ENCODE data around the gene PLAU.

DNA sequence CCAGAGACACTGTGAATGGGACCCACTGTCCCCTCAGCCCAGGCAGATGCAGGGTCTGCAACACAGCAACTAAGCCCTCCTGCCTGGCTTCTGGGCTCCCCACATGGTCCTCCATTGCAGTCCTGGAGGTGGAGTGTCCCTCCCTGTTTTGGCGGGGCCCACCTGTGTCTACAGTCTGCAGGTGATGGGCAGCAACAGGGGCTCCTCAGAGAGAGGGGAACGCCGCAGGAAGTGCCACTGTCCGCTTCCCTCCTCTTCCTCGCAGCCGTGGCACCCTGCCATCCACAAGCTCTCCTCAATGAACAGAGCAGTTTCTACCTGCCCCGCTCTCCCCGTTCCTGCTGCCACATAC is 45.8 kb upstream of the PLAU start:
- TF ChIP-seq, protein P1, sequence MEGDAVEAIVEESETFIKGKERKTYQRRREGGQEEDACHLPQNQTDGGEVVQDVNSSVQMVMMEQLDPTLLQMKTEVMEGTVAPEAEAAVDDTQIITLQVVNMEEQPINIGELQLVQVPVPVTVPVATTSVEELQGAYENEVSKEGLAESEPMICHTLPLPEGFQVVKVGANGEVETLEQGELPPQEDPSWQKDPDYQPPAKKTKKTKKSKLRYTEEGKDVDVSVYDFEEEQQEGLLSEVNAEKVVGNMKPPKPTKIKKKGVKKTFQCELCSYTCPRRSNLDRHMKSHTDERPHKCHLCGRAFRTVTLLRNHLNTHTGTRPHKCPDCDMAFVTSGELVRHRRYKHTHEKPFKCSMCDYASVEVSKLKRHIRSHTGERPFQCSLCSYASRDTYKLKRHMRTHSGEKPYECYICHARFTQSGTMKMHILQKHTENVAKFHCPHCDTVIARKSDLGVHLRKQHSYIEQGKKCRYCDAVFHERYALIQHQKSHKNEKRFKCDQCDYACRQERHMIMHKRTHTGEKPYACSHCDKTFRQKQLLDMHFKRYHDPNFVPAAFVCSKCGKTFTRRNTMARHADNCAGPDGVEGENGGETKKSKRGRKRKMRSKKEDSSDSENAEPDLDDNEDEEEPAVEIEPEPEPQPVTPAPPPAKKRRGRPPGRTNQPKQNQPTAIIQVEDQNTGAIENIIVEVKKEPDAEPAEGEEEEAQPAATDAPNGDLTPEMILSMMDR (IDR thresholded peaks at IDR 0.05), result no peak
- TF ChIP-seq POLR2A (IDR thresholded peaks at IDR 0.05), result no peak
